Epithelial cell of esophagus (primary cell): ENCODE results near the gene UBTF.
A peak's percentile ranks its signal among the peaks of the same experiment; 100 is the strongest.

Source experiments
- DNase-seq: peaks from one replicate; pipeline ENCODE4 v3.0.0; 2010; ENCODE audit warnings: low read depth
- H3K4me3 ChIP-seq: 2 replicates; pipeline ENCODE4 v1.5.1; 2011; ENCODE audit warnings: mild to moderate bottlenecking, low read length, control low read depth
- CTCF ChIP-seq: IDR thresholded peaks from 2 replicates; pipeline ENCODE4 v1.5.1; 2011; ENCODE audit warnings: low read depth, mild to moderate bottlenecking, low read length, control low read depth, inconsistent platforms; ENCODE audit not compliant: insufficient read depth; ENCODE audit errors: missing control alignments

UBTF gene, protein sequence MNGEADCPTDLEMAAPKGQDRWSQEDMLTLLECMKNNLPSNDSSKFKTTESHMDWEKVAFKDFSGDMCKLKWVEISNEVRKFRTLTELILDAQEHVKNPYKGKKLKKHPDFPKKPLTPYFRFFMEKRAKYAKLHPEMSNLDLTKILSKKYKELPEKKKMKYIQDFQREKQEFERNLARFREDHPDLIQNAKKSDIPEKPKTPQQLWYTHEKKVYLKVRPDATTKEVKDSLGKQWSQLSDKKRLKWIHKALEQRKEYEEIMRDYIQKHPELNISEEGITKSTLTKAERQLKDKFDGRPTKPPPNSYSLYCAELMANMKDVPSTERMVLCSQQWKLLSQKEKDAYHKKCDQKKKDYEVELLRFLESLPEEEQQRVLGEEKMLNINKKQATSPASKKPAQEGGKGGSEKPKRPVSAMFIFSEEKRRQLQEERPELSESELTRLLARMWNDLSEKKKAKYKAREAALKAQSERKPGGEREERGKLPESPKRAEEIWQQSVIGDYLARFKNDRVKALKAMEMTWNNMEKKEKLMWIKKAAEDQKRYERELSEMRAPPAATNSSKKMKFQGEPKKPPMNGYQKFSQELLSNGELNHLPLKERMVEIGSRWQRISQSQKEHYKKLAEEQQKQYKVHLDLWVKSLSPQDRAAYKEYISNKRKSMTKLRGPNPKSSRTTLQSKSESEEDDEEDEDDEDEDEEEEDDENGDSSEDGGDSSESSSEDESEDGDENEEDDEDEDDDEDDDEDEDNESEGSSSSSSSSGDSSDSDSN

DNA sequence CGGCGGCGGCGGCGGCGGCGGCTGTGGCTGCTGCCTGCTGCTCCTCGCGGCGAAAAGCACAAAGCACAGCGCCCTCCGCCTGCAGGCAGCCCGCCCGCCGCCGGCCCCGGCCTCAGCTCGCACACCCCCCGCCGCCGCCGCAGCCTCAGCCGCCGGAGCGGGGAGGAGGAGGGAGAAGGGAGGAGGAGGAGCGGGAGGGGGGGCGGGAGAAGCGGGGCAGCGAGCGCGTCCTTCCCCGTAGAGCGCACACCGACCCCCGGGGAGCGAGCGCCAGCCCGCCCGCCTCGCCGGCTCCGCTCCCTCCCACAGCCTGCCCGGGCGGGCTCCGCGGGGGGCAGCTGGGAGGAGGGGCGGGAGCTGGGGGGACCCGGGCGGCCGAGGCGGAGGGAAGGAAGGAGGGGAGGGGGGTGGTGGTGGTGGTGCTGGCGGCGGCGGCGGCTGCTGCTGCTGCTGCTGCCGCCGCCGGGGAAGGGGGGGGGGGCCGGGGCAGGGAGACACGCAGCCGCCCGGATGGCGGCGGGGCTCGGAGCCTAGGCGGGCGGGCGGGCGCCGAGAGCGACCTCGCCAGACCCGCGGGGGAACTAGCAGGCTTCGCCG is at the start of gene UBTF:
UBTF (minus strand) TSS at position 60 of the 597 bp plus-strand sequence. CDS start 1,446 bp downstream, outside the sequence.
- peak within 1 kb of the TSS; percentile 79 for H3K4me3 ChIP-seq
- TF ChIP-seq CTCF: no peak
- peak; percentile 67 for DNase-seq

- no peak overlapping the region for H3K4me3 ChIP-seq
- DNase-seq: no peak
- TF ChIP-seq CTCF: no peak
These were observed 49.4 kb upstream of the UBTF start for GRCh38 chr17:44268709-44269534.

- TF ChIP-seq CTCF: no peak
- no peak for DNase-seq
- no peak within 1 kb of the TSS for H3K4me3 ChIP-seq
These were observed 48.5 kb upstream of the UBTF start, which contains the start of gene SLC4A1 for GRCh38 chr17:44267818-44268490. SLC4A1 (minus strand) TSS chr17:44268135; CDS start chr17:44262866, 5,269 bp downstream.

DNA sequence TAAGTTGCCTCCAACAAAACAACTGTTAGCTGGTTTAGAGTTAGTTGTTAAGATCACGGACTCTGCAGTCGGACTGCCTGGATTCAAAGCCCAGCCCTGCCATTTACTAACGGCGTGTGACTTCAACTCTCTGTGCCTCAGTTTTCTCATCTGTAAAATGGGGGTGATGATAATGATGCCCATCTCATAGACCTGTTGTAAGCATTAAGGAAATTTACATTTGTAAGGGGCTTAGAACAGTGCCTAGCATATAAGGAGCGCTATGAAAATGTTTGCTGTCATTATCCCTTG is 47.6 kb upstream of the UBTF start:
- no peak overlapping the region for H3K4me3 ChIP-seq
- TF ChIP-seq CTCF: no peak
- no peak for DNase-seq

DNA sequence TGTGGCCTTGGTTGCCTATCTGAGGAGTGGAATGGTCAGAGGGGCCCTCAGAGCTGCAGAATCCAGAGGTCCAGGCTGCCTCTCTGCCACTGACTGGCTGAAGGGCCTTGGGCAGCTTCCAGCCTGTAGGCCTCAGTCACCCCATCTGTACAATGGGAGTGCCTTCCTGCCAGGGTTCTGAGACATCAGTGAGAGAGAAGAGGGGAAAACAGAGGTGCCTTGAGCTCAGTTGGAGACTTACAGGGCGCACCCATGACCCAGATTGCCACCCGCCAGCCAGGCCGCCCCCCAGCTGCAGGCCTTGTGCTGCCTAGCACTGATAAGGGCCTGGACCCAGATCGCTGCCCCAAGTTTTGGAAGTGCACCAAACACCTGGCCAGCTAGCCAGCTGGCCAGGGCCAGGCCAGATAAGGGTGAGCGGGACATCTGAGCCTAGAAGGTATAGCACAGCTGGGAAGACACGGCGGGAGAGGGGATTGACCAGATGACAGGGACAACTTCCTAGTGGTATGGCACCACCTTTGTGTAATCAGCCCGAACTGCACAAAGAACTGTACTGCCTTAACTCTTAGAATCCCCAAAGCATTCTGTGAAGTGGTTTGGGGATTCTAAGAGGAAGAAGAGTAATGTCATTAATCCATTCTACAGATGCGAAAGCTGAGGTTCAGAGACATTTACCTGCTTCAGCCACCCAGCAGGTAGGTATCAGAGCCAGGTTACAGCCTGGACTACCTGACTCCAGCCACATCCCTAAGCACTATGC is 47.1 kb upstream of the UBTF start:
- DNase-seq: no peak
- TF ChIP-seq CTCF: no peak
- H3K4me3 ChIP-seq: no peak overlapping the region
